GM12875 (cell line): ENCODE results near the gene OCEL1.

Experiments used
- H3K4me3 ChIP-seq: one replicate; pipeline ENCODE4 v1.5.1; 2011; ENCODE audit warnings: low read depth, low read length, control low read depth
- TF ChIP-seq, protein P1 (sequence below): IDR thresholded peaks from 2 replicates; pipeline ENCODE4 v1.5.1; 2011; ENCODE audit warnings: low read depth, mild to moderate bottlenecking, control low read depth, inconsistent platforms, low read length, moderate library complexity, borderline replicate concordance; ENCODE audit not compliant: insufficient read depth

Gene OCEL1

DNA sequence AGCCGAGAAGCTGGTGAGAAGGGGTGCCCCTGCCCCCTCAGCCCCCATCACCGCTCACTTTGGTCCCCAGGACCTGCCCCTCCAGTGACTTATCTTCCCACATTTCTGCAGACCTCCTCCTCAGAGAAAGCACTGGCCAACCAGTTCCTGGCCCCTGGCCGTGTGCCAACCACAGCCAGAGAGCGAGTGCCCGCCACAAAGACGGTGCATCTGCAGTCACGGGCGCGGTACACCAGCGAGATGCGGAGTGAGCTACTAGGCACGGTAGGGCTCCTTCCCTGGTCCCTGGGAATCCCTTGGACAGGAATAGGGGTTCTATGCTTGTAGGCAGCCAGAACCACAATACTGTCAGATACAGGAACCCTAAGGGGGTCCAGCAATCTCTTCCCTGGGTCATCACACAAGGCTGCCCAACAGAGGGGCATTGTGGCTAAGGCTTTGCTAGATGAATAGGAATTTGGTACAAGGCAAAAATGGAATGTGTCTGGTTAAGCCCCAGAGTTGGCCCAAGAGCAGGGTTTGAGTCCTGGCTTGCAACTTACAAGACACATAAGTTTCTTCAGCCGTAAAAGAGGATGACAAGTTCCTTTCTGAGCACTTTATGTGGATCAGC is 9.9 kb upstream of the OCEL1 start:
- TF ChIP-seq, protein P1, sequence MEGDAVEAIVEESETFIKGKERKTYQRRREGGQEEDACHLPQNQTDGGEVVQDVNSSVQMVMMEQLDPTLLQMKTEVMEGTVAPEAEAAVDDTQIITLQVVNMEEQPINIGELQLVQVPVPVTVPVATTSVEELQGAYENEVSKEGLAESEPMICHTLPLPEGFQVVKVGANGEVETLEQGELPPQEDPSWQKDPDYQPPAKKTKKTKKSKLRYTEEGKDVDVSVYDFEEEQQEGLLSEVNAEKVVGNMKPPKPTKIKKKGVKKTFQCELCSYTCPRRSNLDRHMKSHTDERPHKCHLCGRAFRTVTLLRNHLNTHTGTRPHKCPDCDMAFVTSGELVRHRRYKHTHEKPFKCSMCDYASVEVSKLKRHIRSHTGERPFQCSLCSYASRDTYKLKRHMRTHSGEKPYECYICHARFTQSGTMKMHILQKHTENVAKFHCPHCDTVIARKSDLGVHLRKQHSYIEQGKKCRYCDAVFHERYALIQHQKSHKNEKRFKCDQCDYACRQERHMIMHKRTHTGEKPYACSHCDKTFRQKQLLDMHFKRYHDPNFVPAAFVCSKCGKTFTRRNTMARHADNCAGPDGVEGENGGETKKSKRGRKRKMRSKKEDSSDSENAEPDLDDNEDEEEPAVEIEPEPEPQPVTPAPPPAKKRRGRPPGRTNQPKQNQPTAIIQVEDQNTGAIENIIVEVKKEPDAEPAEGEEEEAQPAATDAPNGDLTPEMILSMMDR = no peak
- H3K4me3 ChIP-seq = no peak overlapping the region

DNA sequence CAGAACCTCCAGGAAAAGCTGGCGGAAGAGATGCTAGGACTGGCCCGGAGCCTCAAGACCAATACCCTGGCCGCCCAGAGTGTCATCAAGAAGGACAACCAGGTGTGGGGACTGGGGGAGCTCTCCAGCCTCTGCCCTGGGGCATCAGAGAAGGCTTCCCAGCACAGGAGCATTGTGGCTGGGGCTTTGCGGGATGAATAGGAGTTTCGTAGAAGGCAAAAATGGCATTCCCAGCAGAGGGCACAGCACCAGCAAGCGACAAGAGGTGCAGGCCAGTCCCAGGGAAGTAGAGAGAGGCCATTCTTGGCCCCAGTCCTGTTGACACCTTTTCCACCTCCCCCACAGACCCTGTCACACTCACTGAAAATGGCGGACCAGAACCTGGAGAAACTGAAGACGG is 6.7 kb upstream of the OCEL1 start:
- TF ChIP-seq, protein P1 = no peak

DNA sequence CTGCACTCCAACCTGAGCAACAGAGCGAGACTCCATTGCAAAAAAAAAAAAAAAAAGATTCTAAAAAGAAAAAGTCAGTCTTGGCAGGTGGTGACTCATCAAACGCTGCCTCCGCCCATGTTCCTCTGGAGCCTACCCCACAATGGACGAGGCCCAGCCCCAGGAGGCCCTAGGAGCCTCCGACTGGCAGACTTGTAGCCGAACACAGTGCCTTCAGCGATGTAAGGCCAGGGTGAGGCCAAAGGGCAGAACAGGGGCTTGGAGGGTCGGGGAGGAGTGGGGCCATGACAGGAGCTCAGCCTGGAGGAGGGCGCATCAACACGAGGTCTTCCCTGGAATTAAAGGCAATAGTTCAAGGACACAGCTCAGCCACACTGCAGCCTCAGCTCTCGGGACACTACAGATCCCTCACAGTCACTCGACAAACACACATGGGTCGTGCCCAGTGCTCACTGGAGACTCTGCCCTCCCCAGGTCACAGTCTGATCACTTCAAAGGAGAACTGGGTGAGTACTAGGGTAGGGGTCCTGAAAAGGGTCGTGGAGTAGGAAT is 5.7 kb upstream of the OCEL1 start:
- TF ChIP-seq, protein P1 = no peak
- no peak overlapping the region for H3K4me3 ChIP-seq

More for the DNA sequence above, 6.7 kb upstream of the OCEL1 start:
- H3K4me3 ChIP-seq = no peak overlapping the region

DNA sequence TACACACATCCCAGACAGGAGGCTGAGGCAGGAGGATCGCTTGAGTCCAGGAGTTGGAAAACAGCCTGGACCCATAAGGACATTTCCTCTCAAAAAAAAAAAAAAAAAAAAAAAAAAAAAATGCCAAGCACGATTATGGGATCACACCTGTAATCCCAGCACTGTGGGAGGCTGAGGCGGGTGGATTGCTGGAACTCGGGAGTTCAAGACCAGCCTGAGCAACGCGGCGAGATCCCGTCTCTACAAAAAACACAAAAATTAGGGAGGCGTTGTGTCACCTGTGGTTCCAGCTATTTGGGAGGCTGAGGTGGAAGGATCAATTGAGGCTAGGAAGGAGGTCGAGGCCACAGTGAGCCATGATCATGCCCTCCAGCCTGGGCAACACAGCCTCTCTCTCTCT is 973 bp upstream of the OCEL1 start:
- TF ChIP-seq, protein P1 = no peak
- H3K4me3 ChIP-seq = no peak overlapping the region

DNA sequence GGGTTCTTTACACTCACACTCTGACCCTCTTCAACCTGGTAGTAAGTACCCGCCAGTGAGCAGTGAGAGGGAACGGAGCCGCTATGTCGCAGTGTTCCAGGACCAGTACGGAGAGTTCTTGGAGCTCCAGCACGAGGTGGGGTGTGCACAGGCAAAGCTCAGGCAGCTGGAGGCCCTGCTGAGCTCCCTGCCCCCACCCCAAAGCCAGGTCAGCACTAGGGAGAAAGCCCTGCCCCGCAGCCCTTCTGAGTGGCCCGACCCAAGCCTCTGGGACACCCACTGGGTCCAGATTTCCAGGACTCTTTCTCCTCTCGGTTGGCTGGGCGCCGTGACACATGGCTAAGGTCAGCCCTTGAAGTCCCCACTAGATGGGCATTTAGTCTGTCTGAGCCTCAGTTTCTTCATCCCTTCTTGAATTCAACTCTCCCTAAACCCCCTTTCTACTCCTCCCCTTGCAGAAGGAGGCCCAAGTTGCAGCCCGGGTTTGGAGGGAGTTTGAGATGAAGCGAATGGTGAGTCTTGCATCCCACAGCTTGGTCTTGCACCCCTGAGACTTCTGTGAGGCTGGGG is 1.9 kb downstream of the OCEL1 start:
- TF ChIP-seq, protein P1 = no peak
- H3K4me3 ChIP-seq = no peak overlapping the region

DNA sequence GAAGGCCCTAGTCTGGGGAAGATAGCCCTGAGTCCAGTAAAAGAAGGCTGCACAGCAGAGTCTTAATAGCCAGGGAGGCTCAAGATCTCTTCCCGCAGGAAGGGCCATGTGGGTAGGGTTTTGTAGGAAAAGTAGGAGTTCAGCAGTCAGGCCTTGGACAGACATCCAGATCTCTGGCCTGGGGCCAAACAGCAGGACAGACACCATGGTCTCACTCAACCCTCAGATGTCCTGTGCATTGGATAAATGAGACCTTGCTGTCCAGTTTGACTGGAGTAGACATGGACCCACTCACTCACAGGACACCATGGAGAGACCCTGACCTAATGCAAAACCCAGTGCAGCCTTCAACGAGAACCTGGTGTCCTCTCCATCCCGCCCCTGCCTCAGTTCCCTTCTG is 3.9 kb downstream of the OCEL1 start:
- TF ChIP-seq, protein P1 = no peak
- H3K4me3 ChIP-seq = no peak overlapping the region

- TF ChIP-seq, protein P1 = no peak
- H3K4me3 ChIP-seq = no peak overlapping the region
Observed at GRCh38 chr19:17232258-17232657, 6.2 kb downstream of the OCEL1 start.
